Measurements from ENCODE around the gene IRF8. TPM values are rescaled to one million over a fixed set of nuclear protein-coding genes. Genes with fewer than 3 reads are reported as not detected.
"Not testable (repeated sequence)": the region's sequence is repeated elsewhere in the genome, so short reads cannot be mapped to it uniquely, and the experiment has no call there.

IRF8 gene
- total RNA-seq, 1 donor from 2014 or later: 1.0 TPM

DNA sequence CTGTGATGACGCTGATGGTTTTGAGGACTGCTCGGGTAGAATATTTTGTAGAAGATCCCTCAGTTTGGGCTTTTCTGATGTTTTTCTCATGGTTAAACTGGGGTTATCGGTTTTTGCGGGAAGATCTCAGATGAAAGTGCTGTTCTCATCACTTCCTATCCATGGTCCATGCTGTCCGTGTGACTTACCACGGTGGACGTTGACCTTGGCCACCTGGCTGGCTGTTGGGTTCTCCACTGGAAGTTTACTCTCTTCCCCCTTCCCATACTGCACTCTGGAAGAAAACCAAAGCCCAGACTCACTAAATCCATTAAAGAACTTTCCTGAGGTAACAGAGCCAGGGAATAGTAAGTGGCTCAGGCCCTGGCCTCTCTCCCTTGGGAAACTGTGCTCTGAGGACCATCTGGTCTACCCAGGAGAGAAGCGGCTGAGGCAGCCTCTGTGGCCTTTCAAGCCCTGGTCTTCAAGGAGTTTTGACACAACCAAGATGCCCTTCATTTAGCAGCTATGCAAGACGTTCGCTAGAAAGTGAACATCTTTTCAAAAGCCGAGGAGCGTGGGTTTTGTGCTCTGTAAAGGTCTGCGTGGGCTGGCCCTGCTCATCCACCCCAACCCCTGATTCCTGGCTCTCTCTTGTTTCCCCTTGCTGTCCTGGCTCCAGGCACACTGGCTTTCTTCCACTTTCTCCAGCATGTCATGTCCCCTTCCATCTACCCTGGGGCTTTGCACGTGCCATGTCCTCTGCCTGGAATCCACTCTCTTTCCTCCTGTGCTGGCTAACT, 43.1 kb downstream of the IRF8 start:
- H3K4me3 Mint-ChIP-seq (ENCODE audit: unreplicated experiment): no peak overlapping the region
- peaks cover 8% of the 10 kb centered on the region for H3K4me1 Mint-ChIP-seq (ENCODE audit: low read depth, unreplicated experiment)
- no peak for DNase-seq
- peaks cover 13% of the 10 kb centered on the region for H3K27me3 Mint-ChIP-seq (ENCODE audit: unreplicated experiment)
- TF ChIP-seq, protein P1, sequence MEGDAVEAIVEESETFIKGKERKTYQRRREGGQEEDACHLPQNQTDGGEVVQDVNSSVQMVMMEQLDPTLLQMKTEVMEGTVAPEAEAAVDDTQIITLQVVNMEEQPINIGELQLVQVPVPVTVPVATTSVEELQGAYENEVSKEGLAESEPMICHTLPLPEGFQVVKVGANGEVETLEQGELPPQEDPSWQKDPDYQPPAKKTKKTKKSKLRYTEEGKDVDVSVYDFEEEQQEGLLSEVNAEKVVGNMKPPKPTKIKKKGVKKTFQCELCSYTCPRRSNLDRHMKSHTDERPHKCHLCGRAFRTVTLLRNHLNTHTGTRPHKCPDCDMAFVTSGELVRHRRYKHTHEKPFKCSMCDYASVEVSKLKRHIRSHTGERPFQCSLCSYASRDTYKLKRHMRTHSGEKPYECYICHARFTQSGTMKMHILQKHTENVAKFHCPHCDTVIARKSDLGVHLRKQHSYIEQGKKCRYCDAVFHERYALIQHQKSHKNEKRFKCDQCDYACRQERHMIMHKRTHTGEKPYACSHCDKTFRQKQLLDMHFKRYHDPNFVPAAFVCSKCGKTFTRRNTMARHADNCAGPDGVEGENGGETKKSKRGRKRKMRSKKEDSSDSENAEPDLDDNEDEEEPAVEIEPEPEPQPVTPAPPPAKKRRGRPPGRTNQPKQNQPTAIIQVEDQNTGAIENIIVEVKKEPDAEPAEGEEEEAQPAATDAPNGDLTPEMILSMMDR (IDR thresholded peaks at IDR 0.05; ENCODE audit: partially characterized antibody, unreplicated experiment): no peak
- H3K36me3 Mint-ChIP-seq (ENCODE audit: unreplicated experiment): peaks cover 7% of the 10 kb centered on the region
- peaks cover 9% of the 10 kb centered on the region for H3K9me3 Mint-ChIP-seq (ENCODE audit: unreplicated experiment)
- H3K27ac Mint-ChIP-seq (ENCODE audit: unreplicated experiment): no peak overlapping the region

DNA sequence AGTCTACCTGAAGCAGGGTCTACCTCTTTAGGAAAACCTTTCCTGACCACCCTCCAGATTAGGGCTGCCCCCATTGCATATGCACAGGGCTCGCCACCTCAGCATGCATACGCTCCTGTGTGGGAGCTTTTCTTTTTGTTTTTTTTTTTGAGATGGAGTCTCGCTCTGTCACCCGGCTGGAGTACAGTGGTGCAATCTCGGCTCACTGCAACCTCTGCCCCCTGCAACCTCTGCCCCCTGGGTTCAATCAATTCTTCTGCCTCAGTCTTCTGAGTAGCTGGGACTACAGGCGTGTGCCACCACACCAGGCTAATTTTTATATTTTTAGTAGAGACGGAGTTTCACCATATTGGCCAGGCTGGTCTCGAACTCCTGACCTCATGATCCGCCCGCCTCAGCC, 43.7 kb downstream of the IRF8 start:
- H3K36me3 Mint-ChIP-seq (ENCODE audit: unreplicated experiment); DNase-seq; H3K27me3 Mint-ChIP-seq (ENCODE audit: unreplicated experiment); H3K4me3 Mint-ChIP-seq (ENCODE audit: unreplicated experiment); H3K27ac Mint-ChIP-seq (ENCODE audit: unreplicated experiment); H3K4me1 Mint-ChIP-seq (ENCODE audit: low read depth, unreplicated experiment); H3K9me3 Mint-ChIP-seq (ENCODE audit: unreplicated experiment): not testable (repeated sequence)

DNA sequence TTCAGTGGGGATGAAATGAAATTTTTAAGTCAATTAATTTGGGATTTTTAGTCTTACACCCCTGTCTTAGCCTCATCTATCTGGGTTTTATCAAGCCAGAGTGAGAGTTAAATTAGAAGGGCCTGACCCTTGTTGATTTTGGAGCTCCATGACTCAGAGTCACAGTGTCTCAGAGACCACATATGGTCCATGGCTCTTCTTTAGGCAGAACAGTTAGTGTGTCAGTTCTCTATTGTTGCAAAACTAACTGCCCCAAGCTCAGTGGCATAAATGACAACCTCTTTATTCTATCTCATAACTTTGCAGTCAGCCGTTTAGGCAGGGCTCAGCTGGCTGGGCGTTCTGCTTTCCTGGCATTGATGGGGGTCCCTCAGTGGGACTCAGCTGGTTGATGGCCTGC, 44.7 kb downstream of the IRF8 start:
- Mint-ChIP-seq H3K9me3 (ENCODE audit: unreplicated experiment) (peaks cover 9% of the 10 kb centered on the region), H3K27me3 (ENCODE audit: unreplicated experiment) (peaks cover 7% of the 10 kb centered on the region), H3K4me3 (ENCODE audit: unreplicated experiment) (no peak overlapping the region), H3K27ac (ENCODE audit: unreplicated experiment) (no peak overlapping the region), H3K36me3 (ENCODE audit: unreplicated experiment) (peaks cover 7% of the 10 kb centered on the region), H3K4me1 (ENCODE audit: low read depth, unreplicated experiment) (peaks cover 9% of the 10 kb centered on the region)
- TF ChIP-seq, protein P1 (IDR thresholded peaks at IDR 0.05; ENCODE audit: partially characterized antibody, unreplicated experiment): no peak
- no peak for DNase-seq

DNA sequence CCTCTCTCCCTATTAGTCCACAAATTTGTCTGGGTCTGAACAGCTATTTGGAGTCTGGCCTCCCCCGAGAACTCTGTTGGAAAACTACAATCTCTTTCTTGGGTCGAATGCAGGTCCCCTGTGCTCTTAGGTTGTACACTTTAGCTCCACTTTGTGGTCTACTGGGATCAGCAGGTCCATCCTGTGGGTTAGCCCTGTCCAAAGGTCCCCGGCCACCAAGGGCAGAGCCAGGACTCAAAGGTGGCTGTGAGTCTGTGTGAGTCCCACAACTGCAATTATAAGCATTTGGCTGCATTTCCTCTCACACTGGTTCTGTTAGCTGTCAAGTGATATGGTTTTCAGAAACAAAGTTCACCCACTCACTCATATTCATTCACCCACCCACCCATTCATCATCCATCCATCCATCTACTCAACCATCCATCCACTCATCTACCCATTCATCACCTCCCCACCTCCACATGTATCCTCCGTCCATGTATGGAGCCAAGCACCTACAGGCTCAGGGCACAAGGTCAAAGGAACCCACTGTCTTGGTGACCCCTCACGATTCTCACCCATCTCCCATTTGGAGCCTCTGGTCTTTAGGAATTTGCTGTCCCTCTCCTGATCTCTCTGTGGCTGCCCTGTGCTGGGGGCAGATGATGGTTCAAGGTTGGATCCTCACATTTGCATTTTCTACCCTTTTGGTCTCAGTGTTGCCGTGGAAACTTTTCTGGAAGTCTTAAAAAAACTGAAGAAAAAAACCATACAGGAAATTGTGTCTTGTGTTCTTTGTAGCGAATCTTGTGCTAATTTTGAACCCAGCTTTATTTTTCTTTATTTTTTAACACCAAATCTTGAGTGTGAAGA, 45.8 kb downstream of the IRF8 start:
- Mint-ChIP-seq H3K27me3 (ENCODE audit: unreplicated experiment) (peaks cover 4% of the 10 kb centered on the region), H3K36me3 (ENCODE audit: unreplicated experiment) (peaks cover 5% of the 10 kb centered on the region), H3K4me3 (ENCODE audit: unreplicated experiment) (no peak overlapping the region), H3K4me1 (ENCODE audit: low read depth, unreplicated experiment) (peaks cover 9% of the 10 kb centered on the region), H3K9me3 (ENCODE audit: unreplicated experiment) (peaks cover 8% of the 10 kb centered on the region), H3K27ac (ENCODE audit: unreplicated experiment) (no peak overlapping the region)
- TF ChIP-seq, protein P1 (IDR thresholded peaks at IDR 0.05; ENCODE audit: partially characterized antibody, unreplicated experiment): no peak
- DNase-seq: no peak

DNA sequence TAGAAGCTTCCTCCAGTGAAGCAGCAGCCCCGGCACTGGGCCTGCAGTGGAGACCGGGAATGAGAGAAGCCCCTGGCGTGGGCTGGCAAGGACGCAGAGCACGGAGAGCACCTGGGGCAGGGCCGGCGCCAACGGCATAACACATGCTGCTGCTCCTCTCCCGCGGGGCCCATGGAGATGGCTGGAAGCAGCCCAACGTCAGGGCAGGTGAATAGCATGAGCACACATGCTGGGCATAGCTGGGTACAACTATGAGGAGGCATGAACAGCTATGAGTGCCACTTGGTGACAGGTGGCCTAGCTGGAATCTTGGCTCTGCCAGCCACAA, 46.4 kb downstream of the IRF8 start:
- peaks cover 8% of the 10 kb centered on the region for H3K9me3 Mint-ChIP-seq (ENCODE audit: unreplicated experiment)
- no peak for DNase-seq
- H3K4me3 Mint-ChIP-seq (ENCODE audit: unreplicated experiment): no peak overlapping the region
- H3K36me3 Mint-ChIP-seq (ENCODE audit: unreplicated experiment): no peaks in the 10 kb centered on the region
- H3K27me3 Mint-ChIP-seq (ENCODE audit: unreplicated experiment): peaks cover 4% of the 10 kb centered on the region
- no peak overlapping the region for H3K27ac Mint-ChIP-seq (ENCODE audit: unreplicated experiment)
- TF ChIP-seq, protein P1 (IDR thresholded peaks at IDR 0.05; ENCODE audit: partially characterized antibody, unreplicated experiment): no peak
- H3K4me1 Mint-ChIP-seq (ENCODE audit: low read depth, unreplicated experiment): peaks cover 9% of the 10 kb centered on the region
